GM06990 (cell line): ENCODE measurements around the gene EBNA1BP2.
A peak's percentile ranks its signal among the peaks of the same experiment; 100 is the strongest.
"Not testable (repeated sequence)": the region's sequence is repeated elsewhere in the genome, so short reads cannot be mapped to it uniquely, and the experiment has no call there.

ENCODE experiments used
- DNase-seq: peaks from one replicate; pipeline ENCODE4 v3.0.0-alpha.2; 2011; ENCODE audit not compliant: insufficient read length; ENCODE audit errors: extremely low read depth
- H3K27me3 ChIP-seq: replicated peaks from 2 replicates; pipeline ENCODE4 v1.6.0; 2011; ENCODE audit warnings: low read length; ENCODE audit not compliant: control insufficient read depth, insufficient read depth
- H3K36me3 ChIP-seq: 2 replicates; pipeline ENCODE4 v1.5.1; 2011; ENCODE audit warnings: low read length; ENCODE audit not compliant: control insufficient read depth, insufficient read depth
- H3K4me3 ChIP-seq: replicated peaks from 2 replicates; pipeline ENCODE4 v1.5.1; 2011; ENCODE audit warnings: low read depth, mild to moderate bottlenecking, control low read depth, low read length
- CTCF ChIP-seq: IDR thresholded peaks from 2 replicates; pipeline ENCODE4 v1.5.1; 2011; ENCODE audit warnings: low read length, control low read depth, mild to moderate bottlenecking, inconsistent platforms; ENCODE audit not compliant: insufficient read depth, poor library complexity, severe bottlenecking

The EBNA1BP2 gene

GRCh38 chr1:43147625-43148327 is 24.3 kb downstream of the EBNA1BP2 start:
- Histone ChIP-seq H3K36me3 (no peaks in the 10 kb centered on the region), H3K4me3 (no peak overlapping the region), H3K27me3 (peaks cover 1% of the 10 kb centered on the region)
- no peak for TF ChIP-seq CTCF
- DNase-seq: peak; percentile 39

- no peaks in the 10 kb centered on the region; the same call in none of the 2 replicates for H3K27me3 ChIP-seq
- no peak for DNase-seq
- H3K4me3 ChIP-seq: no peak overlapping the region
- no peak for TF ChIP-seq CTCF
- H3K36me3 ChIP-seq: no peaks in the 10 kb centered on the region
Measured at GRCh38 chr1:43144237-43144636, 27.9 kb downstream of the EBNA1BP2 start.

GRCh38 chr1:43143441-43143888 is 28.6 kb downstream of the EBNA1BP2 start:
- DNase-seq: no peak
- peak; percentile 46 for TF ChIP-seq CTCF
- Histone ChIP-seq H3K36me3 (no peaks in the 10 kb centered on the region), H3K27me3 (no peaks in the 10 kb centered on the region; the same call in none of the 2 replicates), H3K4me3 (no peak overlapping the region)

GRCh38 chr1:43140583-43140982 is 31.5 kb downstream of the EBNA1BP2 start:
- no peak for TF ChIP-seq CTCF
- no peak for DNase-seq
- no peak overlapping the region for H3K4me3 ChIP-seq
- no peaks in the 10 kb centered on the region for H3K36me3 ChIP-seq
- no peaks in the 10 kb centered on the region; the same call in 1 of the 2 replicates for H3K27me3 ChIP-seq

- no peak overlapping the region for H3K4me3 ChIP-seq
- TF ChIP-seq CTCF: no peak
- no peaks in the 10 kb centered on the region for H3K36me3 ChIP-seq
- DNase-seq: no peak
- H3K27me3 ChIP-seq: no peaks in the 10 kb centered on the region; the same call in 1 of the 2 replicates
Measured at GRCh38 chr1:43140010-43140409, 32.1 kb downstream of the EBNA1BP2 start.

GRCh38 chr1:43139295-43139694 is 32.8 kb downstream of the EBNA1BP2 start:
- not testable (repeated sequence) for DNase-seq, H3K4me3 ChIP-seq

More at GRCh38 chr1:43139295-43139694, 32.8 kb downstream of the EBNA1BP2 start:
- not testable (repeated sequence) for H3K36me3 ChIP-seq, H3K27me3 ChIP-seq
